GM12891 (cell line): Measurements from ENCODE around the gene BTBD9.

Experiments used
- POLR2AphosphoS5 ChIP-seq: IDR thresholded peaks from 2 replicates; pipeline ENCODE4 v1.6.1; 2011; ENCODE audit warnings: low read depth, low read length, control low read depth
- TAF1 ChIP-seq: IDR thresholded peaks from 2 replicates; pipeline ENCODE4 v1.6.1; 2011; ENCODE audit warnings: low read depth, low read length, control low read depth

GRCh38 chr6:38567436-38567835 is 72.3 kb downstream of the BTBD9 start:
- TF ChIP-seq TAF1 (no peak), POLR2AphosphoS5 (no peak)
